ENCODE data around the gene ZNF521. TPM values are rescaled to one million over a fixed set of nuclear protein-coding genes. Genes with fewer than 3 reads are reported as not detected.

The ZNF521 gene
- total RNA-seq, 1 donor, result 169 TPM

DNA sequence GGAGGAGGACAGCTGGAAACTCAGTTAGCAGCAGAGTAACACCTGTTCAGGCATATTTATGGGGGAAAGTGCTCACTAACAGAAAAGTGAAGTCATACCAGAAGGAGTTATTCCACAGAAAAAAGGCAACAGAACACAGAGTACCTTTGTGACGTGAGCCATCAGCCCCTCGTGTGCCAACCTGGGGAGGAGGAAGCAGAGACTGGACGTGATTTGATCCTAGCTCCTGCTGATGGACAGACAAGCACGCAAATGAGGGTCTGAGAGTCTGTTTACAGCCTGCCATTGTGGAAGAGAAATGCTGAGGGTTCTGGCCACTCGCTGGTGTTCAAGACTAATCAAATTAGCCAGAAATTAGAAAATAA is 120.7 kb downstream of the ZNF521 start:
- DNase-seq (ENCODE audit: low read depth in 2 of 3, low spot score in 2 of 3), result no peak

DNA sequence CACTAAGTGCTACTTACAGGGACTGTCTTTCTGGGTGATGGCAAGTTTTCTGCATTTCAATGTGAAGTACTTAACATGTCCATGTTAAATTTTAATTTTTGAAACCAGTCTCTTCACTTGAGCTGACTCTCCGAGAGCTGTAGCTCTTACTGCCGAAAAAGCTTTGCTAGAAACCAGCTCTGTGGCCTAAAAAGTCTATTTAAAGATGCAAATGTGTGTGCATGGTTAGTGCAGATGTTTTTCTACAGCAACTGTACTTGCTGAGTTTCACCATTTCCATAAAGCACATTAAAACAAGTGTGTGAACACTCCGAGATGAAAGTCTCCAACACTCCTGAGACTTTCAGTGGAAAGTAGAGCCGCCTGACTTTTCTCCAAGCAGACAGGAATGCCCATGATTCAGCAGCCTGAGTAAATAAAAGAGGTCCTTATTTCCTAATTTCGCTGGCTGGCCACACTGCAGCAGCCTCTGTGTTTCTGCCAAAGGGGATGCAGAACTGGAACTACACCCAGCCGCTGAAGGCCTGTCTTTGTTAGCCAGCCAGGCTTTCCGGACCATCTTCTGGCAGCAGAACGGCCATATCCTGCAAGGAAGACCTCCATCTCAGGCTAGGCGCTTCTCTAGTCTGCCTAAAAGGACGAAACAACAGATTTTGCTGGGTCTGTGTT is 121.2 kb downstream of the ZNF521 start:
- peak in 1 of 3 donors; percentile 43 for DNase-seq (ENCODE audit: low read depth in 2 of 3, low spot score in 2 of 3)

GRCh38 chr18:25229920-25230319 is 122.0 kb downstream of the ZNF521 start:
- DNase-seq (ENCODE audit: low read depth in 2 of 3, low spot score in 2 of 3), result peak in 1 of 3 donors; percentile 12

GRCh38 chr18:25229081-25229480 is 122.9 kb downstream of the ZNF521 start:
- peak in 2 of 3 donors; percentile 97 to 99 for DNase-seq (ENCODE audit: low read depth in 2 of 3, low spot score in 2 of 3)

DNA sequence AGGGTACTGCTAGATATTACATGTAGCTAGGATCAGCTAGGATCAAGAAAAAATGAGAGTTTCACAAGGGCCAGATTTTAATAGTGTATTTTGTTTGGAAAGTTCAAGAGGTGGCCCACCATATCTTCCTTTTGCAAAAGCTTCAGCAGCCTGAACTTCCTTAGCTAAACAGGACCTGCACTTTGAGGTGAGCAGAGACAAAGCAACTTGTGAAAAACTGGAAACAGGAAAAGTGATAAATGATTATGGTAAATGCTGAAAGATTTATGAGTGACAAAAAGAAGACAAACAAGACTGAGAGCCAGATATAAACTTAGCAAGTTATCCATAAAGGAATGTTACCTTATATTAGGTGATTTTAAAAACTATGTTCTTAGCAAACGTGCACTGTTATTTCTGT is 123.6 kb downstream of the ZNF521 start:
- no peak for DNase-seq (ENCODE audit: low read depth in 2 of 3, low spot score in 2 of 3)

- peak in 1 of 3 donors; percentile 76 for DNase-seq (ENCODE audit: low read depth in 2 of 3, low spot score in 2 of 3)
Measured at GRCh38 chr18:25225151-25225550, 126.8 kb downstream of the ZNF521 start.

- no peak for DNase-seq (ENCODE audit: low read depth in 2 of 3, low spot score in 2 of 3)
Measured at GRCh38 chr18:25223899-25224886, 127.8 kb downstream of the ZNF521 start.

GRCh38 chr18:25223211-25223610 is 128.8 kb downstream of the ZNF521 start:
- DNase-seq (ENCODE audit: low read depth in 2 of 3, low spot score in 2 of 3), result peak in 2 of 3 donors; percentile 68 to 71

DNA sequence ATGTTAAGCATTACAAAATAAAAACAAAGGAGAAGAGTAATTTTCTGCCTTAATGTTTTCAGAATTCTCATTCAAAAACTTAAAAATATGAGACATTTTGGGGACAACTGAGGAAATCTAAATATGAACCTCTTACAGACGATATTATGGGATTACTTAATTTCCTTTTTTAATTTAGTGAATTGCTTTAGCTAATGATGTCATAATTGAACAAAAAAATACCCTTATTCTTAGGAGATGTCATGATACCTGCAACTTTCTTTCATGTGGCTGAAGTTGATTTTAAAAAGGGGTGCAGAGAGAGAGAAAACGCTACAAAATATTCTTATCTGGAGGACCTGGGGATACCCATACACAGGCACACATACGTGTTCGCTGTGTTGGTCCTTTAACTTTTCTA is 129.3 kb downstream of the ZNF521 start:
- DNase-seq (ENCODE audit: low read depth in 2 of 3, low spot score in 2 of 3), result no peak

GRCh38 chr18:25210622-25211021 is 141.3 kb downstream of the ZNF521 start:
- DNase-seq (ENCODE audit: low read depth in 2 of 3, low spot score in 2 of 3), result no peak

DNA sequence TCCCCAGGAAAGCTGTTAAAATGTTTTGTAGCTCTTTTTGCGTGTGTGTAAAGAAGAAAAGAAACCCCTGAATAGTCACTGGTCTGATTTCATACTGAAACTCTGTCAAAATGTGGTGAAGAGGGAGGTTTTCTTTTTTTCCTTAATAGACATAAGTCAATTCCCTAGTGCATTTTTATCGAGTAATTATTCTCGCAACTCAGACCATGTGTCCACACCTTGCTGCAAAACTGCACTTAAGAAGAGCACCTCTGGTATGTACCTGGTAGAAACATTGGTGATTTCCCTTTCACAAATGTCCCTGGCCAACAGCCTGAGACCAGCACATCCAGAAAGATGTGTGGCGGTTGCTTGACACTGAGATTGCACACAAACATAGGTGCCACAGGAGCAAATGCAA is 159.9 kb downstream of the ZNF521 start:
- DNase-seq (ENCODE audit: low read depth in 2 of 3, low spot score in 2 of 3), result no peak

DNA sequence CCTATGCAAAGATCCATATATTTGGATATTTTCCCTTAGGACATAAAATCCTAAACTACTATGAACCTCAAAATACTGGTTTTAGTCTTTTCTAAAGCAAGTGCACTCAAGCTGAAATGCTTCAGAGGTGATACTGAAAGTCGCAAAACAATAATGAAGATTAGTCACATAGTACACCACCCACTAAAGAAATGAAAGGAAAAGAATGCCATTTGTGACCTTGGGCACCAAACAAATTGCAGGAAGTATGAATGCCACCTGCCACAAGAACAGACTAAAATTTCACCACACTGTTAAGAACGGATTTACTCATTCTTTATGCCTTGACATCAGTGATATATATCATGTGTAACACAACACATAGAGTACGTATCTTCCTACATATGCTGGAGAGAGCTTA is 161.5 kb downstream of the ZNF521 start:
- peak in 1 of 3 donors; percentile 8 for DNase-seq (ENCODE audit: low read depth in 2 of 3, low spot score in 2 of 3)

DNA sequence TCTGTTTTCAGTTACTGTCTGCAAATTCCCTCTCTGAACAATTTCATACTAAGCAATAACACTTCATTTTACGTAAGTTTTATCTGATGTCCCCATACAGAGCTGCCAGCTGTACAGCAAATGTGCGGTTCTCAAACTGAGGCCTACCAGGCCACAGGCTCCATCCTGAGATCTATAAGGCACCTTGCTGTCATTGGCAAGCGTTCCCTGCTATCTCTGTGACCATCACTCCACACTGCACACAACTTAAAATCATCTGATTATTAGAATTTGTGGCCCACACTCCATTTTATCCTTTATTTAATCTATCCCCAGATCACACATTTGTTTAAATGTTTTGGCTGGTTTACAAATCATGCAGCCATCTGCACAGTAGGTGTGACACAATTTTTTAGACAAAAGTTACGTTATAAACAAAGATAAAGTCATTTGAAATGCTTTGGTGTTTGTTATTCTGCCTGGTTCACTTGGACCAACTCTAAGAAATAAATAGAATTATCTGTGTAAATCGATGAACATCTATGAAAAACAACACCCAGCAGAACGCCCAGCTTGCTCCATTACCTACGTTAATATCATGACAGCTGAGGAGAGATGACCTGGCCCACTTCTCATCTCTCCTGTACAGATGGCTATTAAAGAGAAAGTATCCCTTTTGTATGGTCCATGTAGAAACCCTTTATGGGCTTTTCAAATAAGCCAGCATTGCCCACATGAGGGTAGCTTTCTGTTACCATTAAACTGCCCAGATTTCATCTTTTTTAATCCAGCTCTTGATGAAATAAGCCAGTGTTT is 162.4 kb downstream of the ZNF521 start:
- no peak for DNase-seq (ENCODE audit: low read depth in 2 of 3, low spot score in 2 of 3)

- DNase-seq (ENCODE audit: low read depth in 2 of 3, low spot score in 2 of 3), result no peak
Measured at GRCh38 chr18:25187521-25188192, 164.3 kb downstream of the ZNF521 start.

DNA sequence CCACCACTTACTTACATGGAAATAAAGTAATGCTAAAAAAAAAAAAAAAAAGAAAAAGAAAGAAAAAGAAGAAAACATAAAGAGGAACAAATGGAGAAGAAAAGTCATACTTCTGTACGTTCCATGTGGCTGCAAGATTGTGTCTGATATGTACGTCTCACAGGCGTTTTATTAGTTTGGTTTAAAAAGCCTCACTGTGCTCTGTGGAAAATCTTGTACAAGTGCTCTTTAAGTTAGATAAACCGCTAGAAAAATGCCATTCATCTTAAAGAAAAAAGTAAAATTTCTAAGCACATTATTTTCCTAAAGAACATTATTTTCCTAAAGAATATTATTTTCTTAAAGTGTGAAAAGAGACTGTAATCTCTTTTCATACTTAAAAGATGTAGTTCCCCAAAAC is 165.1 kb downstream of the ZNF521 start:
- no peak for DNase-seq (ENCODE audit: low read depth in 2 of 3, low spot score in 2 of 3)

DNA sequence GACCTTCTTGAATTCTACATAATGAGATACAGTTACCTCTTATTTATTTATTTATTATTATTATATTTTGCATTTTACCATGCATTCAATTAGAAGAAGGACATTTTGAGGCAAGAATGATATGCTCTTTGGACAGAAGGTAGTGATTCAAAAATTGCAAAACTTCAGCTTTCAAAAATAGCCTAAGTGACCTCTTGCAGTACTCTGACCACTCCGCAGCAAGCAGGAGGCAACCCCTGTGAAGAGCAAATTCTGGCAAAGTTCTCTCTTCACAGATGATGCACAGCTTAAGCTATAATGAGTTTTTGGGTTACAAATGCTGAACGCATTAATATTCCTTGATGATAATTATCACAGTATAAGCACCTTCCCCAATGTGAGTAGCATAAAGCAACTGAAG is 170.0 kb downstream of the ZNF521 start:
- no peak for DNase-seq (ENCODE audit: low read depth in 2 of 3, low spot score in 2 of 3)

DNA sequence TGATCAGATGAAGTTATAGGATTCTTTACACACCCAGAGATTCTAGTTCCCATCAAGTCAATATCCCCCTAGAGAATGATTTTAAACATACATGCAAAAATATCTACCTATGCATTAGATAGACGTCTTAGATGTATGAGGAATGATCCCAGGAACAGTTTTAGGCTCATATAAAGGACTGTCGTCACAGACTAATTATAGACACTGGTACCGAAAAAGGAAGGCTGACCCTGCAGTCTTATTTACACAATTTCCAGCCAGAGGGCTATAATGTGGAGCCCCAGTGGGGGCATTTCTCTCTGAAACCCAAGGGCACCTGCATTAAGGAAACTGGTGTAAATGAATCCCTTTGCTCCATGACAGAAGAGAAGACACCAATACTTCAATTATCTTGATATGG is 170.4 kb downstream of the ZNF521 start:
- DNase-seq (ENCODE audit: low read depth in 2 of 3, low spot score in 2 of 3), result no peak

- no peak for DNase-seq (ENCODE audit: low read depth in 2 of 3, low spot score in 2 of 3)
Measured at GRCh38 chr18:25180973-25181548, 170.9 kb downstream of the ZNF521 start.

GRCh38 chr18:25177631-25178030 is 174.3 kb downstream of the ZNF521 start:
- no peak for DNase-seq (ENCODE audit: low read depth in 2 of 3, low spot score in 2 of 3)

GRCh38 chr18:25176518-25177042 is 175.4 kb downstream of the ZNF521 start:
- DNase-seq (ENCODE audit: low read depth in 2 of 3, low spot score in 2 of 3), result no peak

Measured in hematopoietic multipotent progenitor cell (in vitro differentiated cells).